Body of pancreas (tissue), 4 donors: ENCODE data around the gene MTREX. TPM values are rescaled to one million over a fixed set of nuclear protein-coding genes. Genes with fewer than 3 reads are reported as not detected.

Source experiments
- ATAC-seq: fragments of 150-250 bp; one replicate; pipeline ENCODE4 v1.9.1; 2016
- DNase-seq, 4 donors: peaks; one replicate each; pipeline ENCODE4 v3.0.0-alpha.2; 2019
- H3K27ac ChIP-seq, 4 donors: fragments of 200-600 bp; sonication (generic); 1 replicate in 3 of 4; 2 replicates in 1 of 4; pipeline versions ENCODE4 v1.5.1 to v1.6.1; 2016 to 2019; ENCODE audit warnings: mild to moderate bottlenecking in 1 of 4, mixed read lengths in 1 of 4, moderate library complexity in 1 of 4
- H3K27me3 ChIP-seq, 2 donors: fragments of 200-600 bp; sonication (generic); one replicate each; pipeline ENCODE4 v1.6.0; 2016; ENCODE audit warnings: mild to moderate bottlenecking in 1 of 2
- H3K36me3 ChIP-seq, 2 donors: fragments of 200-600 bp; sonication (generic); replicated peaks in 1 of 2; 2 replicates each; pipeline ENCODE4 v1.5.1; 2016; ENCODE audit warnings: low read depth in 2 of 2; ENCODE audit not compliant: insufficient read depth in 1 of 2
- H3K4me1 ChIP-seq: fragments of 200-600 bp; sonication (generic); one replicate; pipeline ENCODE4 v1.6.0; 2016
- H3K4me3 ChIP-seq, 2 donors: fragments of 200-600 bp; sonication (generic); 1 replicate in 1 of 2; 2 replicates in 1 of 2; pipeline ENCODE4 v1.5.1; 2016 to 2019
- H3K9me3 ChIP-seq, 3 donors: fragments of 200-600 bp; sonication (generic); 1 replicate in 2 of 3; 2 replicates in 1 of 3; pipeline ENCODE4 v1.5.1; 2016
- POLR2A ChIP-seq, 3 donors: fragments of 450-650 bp; IDR thresholded peaks; one replicate each; pipeline ENCODE4 v1.6.1; 2016; ENCODE audit warnings: antibody characterized with exemption in 3 of 3, mild to moderate bottlenecking in 2 of 3
- WGBS, 2 donors: methylation state at CpG; one replicate each; pipeline ENCODE4 v1.1.5; 2017; 5-methylcytosine and 5-hydroxymethylcytosine counted together
- intact Hi-C: fragments of 100-400 bp; cut with DNase I; formaldehyde crosslinking; loops from one replicate; pipeline ENCODE4 v1.15.1; 2023
- total RNA-seq, 2 donors: library from RNA; depleted of rRNA; stranded (reverse); fragments of >200 nt; gene quantifications; one replicate each; pipeline ENCODE4 v1.1.0, GENCODE V29; 2016
- TF ChIP-seq, protein P1 (sequence below), 7 experiments: fragments of 450-650 bp in 4 of 7; fragments of 200-600 bp in 3 of 7; sonication (generic) in 3 of 7; IDR thresholded peaks; one replicate each; pipeline ENCODE4 v1.5.1; 2016 to 2019; ENCODE audit warnings: antibody characterized with exemption in 7 of 7

The MTREX gene
- total RNA-seq, 2 donors from 2014 or later, result 35.5 to 36.9 TPM

DNA sequence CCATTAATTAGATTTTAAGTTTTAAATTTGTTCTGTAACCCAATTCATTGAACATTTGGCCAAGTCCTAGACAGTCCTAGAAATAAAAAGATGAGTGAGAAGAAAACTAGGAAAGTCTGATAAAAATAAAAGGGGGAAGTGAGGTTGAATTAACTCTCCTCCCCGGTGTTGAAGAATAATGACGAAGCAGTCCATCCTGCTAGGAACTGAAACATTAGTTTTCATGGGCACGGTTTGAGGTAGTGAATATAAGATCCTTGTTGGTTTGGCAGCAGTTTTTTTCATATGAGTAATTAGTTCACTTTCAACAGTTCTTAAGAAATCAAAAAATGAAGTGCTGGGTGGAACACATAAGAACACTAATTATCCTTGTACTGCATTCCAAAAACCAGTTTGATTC lies 103.1 kb downstream of the MTREX start:
- DNase-seq, result no peak
- Histone ChIP-seq H3K27me3 (no peaks in the 10 kb centered on the region), H3K36me3 (peaks cover 0 to 5% of the 10 kb centered on the region in 2 donors), H3K4me1 (peaks cover 8% of the 10 kb centered on the region), H3K27ac (no peak overlapping the region), H3K4me3 (no peak overlapping the region), H3K9me3 (no peaks in the 10 kb centered on the region)
- 74 to 90% methylated on average over 3 of the region's 3 CpGs for WGBS, 2 donors
- intact Hi-C loops, result no loop called here
- TF ChIP-seq, protein P1, sequence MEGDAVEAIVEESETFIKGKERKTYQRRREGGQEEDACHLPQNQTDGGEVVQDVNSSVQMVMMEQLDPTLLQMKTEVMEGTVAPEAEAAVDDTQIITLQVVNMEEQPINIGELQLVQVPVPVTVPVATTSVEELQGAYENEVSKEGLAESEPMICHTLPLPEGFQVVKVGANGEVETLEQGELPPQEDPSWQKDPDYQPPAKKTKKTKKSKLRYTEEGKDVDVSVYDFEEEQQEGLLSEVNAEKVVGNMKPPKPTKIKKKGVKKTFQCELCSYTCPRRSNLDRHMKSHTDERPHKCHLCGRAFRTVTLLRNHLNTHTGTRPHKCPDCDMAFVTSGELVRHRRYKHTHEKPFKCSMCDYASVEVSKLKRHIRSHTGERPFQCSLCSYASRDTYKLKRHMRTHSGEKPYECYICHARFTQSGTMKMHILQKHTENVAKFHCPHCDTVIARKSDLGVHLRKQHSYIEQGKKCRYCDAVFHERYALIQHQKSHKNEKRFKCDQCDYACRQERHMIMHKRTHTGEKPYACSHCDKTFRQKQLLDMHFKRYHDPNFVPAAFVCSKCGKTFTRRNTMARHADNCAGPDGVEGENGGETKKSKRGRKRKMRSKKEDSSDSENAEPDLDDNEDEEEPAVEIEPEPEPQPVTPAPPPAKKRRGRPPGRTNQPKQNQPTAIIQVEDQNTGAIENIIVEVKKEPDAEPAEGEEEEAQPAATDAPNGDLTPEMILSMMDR (IDR thresholded peaks at IDR 0.05), result no peak
- TF ChIP-seq POLR2A (IDR thresholded peaks at IDR 0.05), result no peak
- ATAC-seq, result no peak

DNA sequence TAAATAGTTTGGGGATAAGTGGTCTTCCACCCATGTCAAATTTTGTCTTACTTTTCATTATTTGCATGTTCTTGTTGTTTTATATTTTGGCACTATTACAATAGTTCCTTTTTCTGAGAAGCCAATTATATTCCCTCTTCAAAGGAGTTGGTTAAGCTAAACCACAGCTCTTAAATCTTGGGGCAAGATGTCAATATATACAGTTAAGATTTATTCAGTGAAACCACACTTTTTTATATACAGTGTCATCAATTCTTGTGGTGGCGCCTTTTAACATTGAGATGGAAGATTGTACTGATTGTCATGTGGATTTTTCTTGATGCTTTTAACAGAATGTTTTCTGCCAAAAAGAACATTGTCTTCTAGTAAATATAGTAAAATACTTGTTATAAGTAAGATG lies 104.1 kb downstream of the MTREX start:
- Histone ChIP-seq H3K4me1 (peaks cover 8% of the 10 kb centered on the region), H3K4me3 (no peak overlapping the region), H3K36me3 (peaks cover 0 to 2% of the 10 kb centered on the region in 2 donors), H3K9me3 (no peaks in the 10 kb centered on the region), H3K27me3 (no peaks in the 10 kb centered on the region), H3K27ac (no peak overlapping the region)
- no peak for DNase-seq
- no peak for ATAC-seq
- TF ChIP-seq, protein P1 (IDR thresholded peaks at IDR 0.05), result no peak
- TF ChIP-seq POLR2A (IDR thresholded peaks at IDR 0.05), result no peak
- intact Hi-C loops, result no loop called here
- WGBS, 2 donors, result 91 to 92% methylated on average over 1 of the region's 1 CpG

DNA sequence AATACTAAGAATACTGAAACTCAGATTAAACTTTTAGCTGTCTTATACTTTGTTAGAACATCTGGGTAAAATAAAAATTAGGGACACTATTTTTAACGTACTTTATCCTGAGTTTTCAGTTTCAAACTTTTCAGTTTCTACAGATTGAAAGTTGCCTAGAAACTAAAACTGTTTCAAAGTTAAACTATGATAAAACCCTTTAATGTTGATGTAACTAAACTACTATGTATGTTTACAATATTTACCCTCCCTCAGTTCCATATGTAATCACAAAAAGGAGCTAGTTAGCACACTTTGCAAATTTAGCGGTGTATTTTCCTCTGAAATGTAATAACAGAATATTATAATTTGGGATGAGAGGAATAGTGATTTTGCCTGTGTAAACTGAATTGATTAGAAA lies 105.9 kb downstream of the MTREX start:
- no peak for DNase-seq
- no peak for TF ChIP-seq POLR2A (IDR thresholded peaks at IDR 0.05)
- Histone ChIP-seq H3K27me3 (no peaks in the 10 kb centered on the region), H3K4me1 (peaks cover 8% of the 10 kb centered on the region), H3K4me3 (no peak overlapping the region), H3K27ac (no peak overlapping the region), H3K9me3 (no peaks in the 10 kb centered on the region), H3K36me3 (peaks cover 0 to 5% of the 10 kb centered on the region in 2 donors)
- 84 to 90% methylated on average over 2 of the region's 2 CpGs for WGBS, 2 donors
- intact Hi-C loops, result no loop called here
- ATAC-seq, result no peak

DNA sequence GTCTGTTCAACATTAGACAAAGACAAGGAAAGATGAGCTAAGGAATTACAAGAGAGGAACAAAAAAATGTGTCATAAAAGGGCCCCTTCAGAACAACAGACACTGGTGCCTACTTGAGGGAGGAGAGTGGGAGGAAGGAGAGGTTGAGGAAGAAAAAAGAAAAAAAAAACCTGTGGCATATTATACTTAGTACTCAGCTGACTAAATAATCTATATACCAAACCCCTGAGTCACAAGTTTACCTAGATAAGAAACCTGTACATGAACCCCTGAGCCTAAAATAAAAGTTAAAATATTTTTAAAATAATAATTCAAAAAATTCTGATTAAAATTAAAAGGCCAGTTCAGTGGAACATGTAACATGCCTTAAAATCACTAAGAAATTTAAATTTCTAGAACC lies 107.3 kb downstream of the MTREX start:
- Histone ChIP-seq H3K36me3 (peaks cover 0 to 5% of the 10 kb centered on the region in 2 donors), H3K4me3 (no peak overlapping the region), H3K4me1 (peaks cover 8% of the 10 kb centered on the region), H3K27me3 (no peaks in the 10 kb centered on the region), H3K27ac (peak overlapping the region in 1 of 4 donors; percentile 18), H3K9me3 (no peaks in the 10 kb centered on the region)
- intact Hi-C loops, result no loop called here
- TF ChIP-seq POLR2A (IDR thresholded peaks at IDR 0.05), result no peak
- TF ChIP-seq, protein P1 (IDR thresholded peaks at IDR 0.05), result no peak
- DNase-seq (no peak), ATAC-seq (peak; percentile 27)

DNA sequence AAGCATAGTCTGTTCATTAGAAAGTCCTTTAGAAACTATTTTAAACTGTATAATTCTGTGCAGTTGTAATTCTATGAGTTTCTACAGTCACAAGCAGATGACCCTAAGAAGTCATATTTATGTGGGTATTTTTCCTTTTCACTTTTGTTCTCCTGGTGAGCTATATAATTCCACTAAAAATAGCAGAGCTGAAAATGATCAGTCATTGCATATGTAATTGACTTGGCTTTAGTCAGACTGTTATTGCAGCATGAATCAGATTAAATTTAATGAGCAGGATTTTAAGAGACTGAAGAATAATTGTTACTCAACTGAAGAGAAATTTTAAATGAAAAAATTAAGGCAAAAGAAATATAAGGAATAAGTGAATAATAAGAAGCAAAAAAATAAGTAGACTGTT lies 108.5 kb downstream of the MTREX start:
- no peak for ATAC-seq
- H3K36me3 ChIP-seq, result peaks cover 0 to 3% of the 10 kb centered on the region in 2 donors
- intact Hi-C loops, result no loop called here
- no peaks in the 10 kb centered on the region for H3K27me3 ChIP-seq
- no peak overlapping the region for H3K4me3 ChIP-seq
- peaks cover 8% of the 10 kb centered on the region for H3K4me1 ChIP-seq
- no peaks in the 10 kb centered on the region for H3K9me3 ChIP-seq
- TF ChIP-seq POLR2A (IDR thresholded peaks at IDR 0.05), result no peak
- TF ChIP-seq, protein P1 (IDR thresholded peaks at IDR 0.05), result no peak
- no peak overlapping the region for H3K27ac ChIP-seq
- DNase-seq, result no peak
